ENCODE results near the gene FSD1L. TPM values are rescaled to one million over a fixed set of nuclear protein-coding genes. Genes with fewer than 3 reads are reported as not detected.
A peak's percentile ranks its signal among the peaks of the same experiment; 100 is the strongest.
"Not testable (repeated sequence)": the region's sequence is repeated elsewhere in the genome, so short reads cannot be mapped to it uniquely, and the experiment has no call there.

Gene FSD1L
- total RNA-seq, 3 donors from 2014 or later = 1.4 to 2.1 (median 1.7) TPM

DNA sequence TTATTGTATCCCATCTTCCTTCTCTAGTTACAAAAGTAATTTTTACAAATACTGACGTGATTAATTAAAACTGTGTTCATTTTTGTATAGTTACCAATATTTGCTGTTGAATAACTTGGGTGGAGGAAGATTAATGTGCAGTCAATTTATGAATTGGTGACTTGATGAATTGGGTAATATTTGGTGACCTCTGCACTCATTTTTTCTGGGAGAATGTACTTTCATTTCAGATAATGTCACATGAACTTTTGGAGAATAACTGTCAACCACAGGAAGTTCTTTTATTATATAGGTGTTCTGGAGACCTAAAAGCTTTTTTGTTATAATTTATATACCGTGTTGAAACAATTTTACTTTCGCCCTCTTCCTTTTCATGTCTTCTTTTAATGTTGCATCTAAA, 83.7 kb downstream of the FSD1L start:
- H3K4me3 Mint-ChIP-seq = no peak overlapping the region
- ATAC-seq = no peak
- H3K4me1 Mint-ChIP-seq (ENCODE audit: low read depth) = peaks cover 5% of the 10 kb centered on the region
- H3K9me3 Mint-ChIP-seq = peaks cover 14% of the 10 kb centered on the region
- no peak for DNase-seq
- peaks cover 5% of the 10 kb centered on the region for H3K36me3 Mint-ChIP-seq (ENCODE audit: insufficient read depth)
- H3K27me3 Mint-ChIP-seq (ENCODE audit: low read depth) = no peaks in the 10 kb centered on the region

DNA sequence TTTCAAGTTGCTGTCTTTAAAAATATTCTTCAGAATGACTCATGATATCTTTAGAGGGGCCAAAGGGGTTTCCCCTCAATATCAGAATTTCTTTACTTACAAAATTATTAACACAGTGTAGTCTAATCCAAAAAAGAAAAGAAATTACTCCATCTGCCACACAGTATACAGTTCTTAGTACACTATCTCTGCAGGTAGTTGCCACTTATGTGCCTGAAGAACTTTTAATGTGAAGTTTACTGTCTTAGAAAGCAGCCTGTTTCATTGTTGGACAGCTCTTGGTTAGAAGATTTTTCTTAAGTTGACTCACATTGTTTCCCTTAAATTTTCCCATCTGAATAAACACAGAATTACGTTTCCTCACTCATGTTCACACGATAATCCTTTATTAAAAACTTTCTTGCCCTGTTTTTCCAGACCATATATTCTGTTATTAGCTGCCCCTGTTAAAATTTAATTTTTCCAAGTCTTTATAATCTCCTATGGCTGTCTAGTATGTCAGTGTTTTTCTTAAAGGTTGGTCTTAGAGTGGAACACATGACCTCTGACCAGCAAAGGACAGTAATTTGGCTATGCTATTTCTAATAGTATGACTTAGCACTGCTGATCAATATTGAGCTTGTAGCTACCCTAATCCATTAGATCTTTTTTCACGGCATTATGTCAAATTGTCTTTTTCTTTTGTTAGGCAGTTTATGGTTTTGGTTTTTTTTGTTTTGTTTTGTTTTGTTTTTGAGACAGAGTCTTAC, 88.3 kb downstream of the FSD1L start:
- Mint-ChIP-seq H3K4me3 (no peak overlapping the region), H3K36me3 (ENCODE audit: insufficient read depth) (peaks cover 3% of the 10 kb centered on the region), H3K27me3 (ENCODE audit: low read depth) (no peaks in the 10 kb centered on the region), H3K9me3 (no peaks in the 10 kb centered on the region), H3K4me1 (ENCODE audit: low read depth) (peaks cover 5% of the 10 kb centered on the region)
- DNase-seq = no peak
- peak in 1 of 2 donors; percentile 30 for ATAC-seq

DNA sequence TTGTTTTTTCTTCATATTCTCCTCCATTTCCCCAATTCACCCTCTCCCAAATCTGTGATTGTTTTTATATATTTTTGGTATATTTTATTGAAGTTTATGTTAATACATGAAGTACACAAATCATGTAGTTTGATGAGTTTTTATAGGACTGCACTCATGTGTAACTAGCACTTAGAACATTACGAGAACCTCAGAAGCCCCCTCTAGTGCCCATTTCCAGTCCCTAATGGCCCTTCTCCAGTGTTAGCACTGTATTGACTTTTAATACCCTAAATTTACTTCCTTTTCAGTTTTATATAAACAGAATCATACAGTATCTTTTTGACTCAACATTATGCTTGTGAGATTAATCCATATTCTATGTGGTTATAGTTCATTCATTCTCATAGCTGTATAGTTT, 91.6 kb downstream of the FSD1L start:
- Mint-ChIP-seq H3K4me1 (ENCODE audit: low read depth) (peaks cover 5% of the 10 kb centered on the region), H3K36me3 (ENCODE audit: insufficient read depth) (peaks cover 3% of the 10 kb centered on the region), H3K4me3 (no peak overlapping the region), H3K27me3 (ENCODE audit: low read depth) (no peaks in the 10 kb centered on the region), H3K9me3 (no peaks in the 10 kb centered on the region)
- DNase-seq (no peak), ATAC-seq (no peak)

DNA sequence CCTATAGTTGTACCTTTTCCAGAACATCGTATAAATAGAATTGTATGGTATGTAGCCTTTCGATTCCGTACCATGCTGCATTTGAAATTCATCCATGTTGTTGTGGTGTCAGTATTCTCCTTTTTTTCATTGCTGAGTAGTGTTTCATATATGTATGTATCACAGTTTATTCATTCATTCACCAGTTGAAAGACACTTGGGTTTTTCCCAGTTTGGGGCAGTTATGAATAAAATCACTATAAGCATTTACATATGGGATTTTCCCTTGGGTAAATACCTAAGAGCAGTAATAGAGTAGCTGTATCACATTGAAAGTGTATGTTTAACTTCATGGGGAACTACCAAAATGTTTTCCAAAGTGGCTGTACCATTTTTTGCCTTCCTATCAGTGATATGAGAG, 94.0 kb downstream of the FSD1L start:
- peaks cover 3% of the 10 kb centered on the region for H3K4me1 Mint-ChIP-seq (ENCODE audit: low read depth)
- ATAC-seq = peak; percentile 98 to 99
- no peak for DNase-seq
- H3K9me3 Mint-ChIP-seq = no peaks in the 10 kb centered on the region
- no peak overlapping the region for H3K4me3 Mint-ChIP-seq
- H3K36me3 Mint-ChIP-seq (ENCODE audit: insufficient read depth) = no peaks in the 10 kb centered on the region
- H3K27me3 Mint-ChIP-seq (ENCODE audit: low read depth) = no peaks in the 10 kb centered on the region

DNA sequence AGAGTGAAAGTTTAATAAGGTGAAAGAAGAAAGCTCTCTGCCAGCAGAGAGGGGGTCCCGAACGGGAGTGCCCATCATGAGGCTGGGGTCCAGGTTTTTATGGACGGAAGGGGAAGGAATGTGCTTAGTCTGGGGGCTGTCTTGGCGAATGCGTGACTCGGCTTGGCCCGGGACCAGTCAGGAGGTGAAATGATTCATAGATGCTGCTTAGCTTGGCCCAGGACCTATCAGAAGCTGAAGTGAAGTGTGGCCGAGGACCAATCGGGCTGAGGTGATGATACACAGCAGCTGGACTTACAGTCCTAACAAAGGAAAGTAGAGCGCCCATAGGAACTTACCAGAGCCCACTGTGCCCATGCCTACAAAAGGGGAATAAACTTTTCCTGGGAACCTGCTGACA, 106.2 kb downstream of the FSD1L start:
- no peaks in the 10 kb centered on the region for H3K9me3 Mint-ChIP-seq
- H3K4me1 Mint-ChIP-seq (ENCODE audit: low read depth) = peaks cover 10% of the 10 kb centered on the region
- ATAC-seq = no peak
- H3K4me3 Mint-ChIP-seq = no peak overlapping the region
- H3K27me3 Mint-ChIP-seq (ENCODE audit: low read depth) = no peaks in the 10 kb centered on the region
- no peak for DNase-seq
- H3K36me3 Mint-ChIP-seq (ENCODE audit: insufficient read depth) = peaks cover 5% of the 10 kb centered on the region

DNA sequence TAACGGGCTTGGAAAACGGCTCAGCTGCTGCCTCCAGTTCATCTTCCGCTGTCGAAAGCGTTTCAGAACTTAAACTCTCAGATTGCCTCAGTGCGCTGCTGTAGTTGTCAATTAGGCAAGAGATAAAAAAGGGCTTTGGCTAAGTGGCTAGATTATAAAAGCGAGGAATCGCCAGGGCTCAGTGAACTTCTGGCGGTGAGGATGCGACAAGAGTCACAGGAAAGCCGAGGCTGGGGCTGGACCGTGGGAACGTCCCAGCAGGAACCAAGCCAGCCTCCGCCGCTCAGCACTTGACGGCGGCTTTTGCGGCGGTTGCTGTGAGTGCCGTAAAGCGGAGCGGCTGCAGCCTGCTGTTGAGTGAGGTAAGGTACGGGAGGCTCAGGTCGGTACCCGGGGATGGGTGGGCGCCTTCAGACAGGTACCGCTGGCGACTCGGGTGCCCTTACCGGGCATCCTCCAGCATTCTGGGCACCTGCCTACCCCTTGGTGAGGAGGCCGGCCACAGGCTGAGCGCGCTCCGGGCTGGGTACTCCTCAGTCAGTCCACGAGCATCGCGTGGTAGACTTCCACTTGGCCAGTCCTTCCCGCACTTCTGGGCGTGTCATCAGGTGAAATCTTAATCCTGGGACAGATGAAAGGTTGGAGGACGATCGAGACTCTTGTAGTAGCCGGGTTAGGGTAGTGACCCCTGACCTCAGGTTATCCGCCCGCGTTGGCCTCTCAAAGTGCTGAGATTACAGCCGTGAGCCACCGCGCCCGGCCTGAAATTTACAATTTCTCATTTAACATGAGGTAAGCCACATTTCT, 110.2 kb downstream of the FSD1L start, which contains the start of gene FKTN:
FKTN (plus strand) TSS at position 328 of the 807 bp plus-strand sequence. CDS start 16,902 bp downstream, outside the sequence.
- ATAC-seq (peak; percentile 98 to 99), DNase-seq (peak; percentile 70)
- Mint-ChIP-seq H3K4me3 (peak within 1 kb of the TSS; percentile 94), H3K36me3 (ENCODE audit: insufficient read depth) (peaks cover 20% of the 10 kb centered on the region), H3K27me3 (ENCODE audit: low read depth) (no peaks in the 10 kb centered on the region), H3K4me1 (ENCODE audit: low read depth) (peaks cover 15% of the 10 kb centered on the region), H3K9me3 (no peaks in the 10 kb centered on the region)

DNA sequence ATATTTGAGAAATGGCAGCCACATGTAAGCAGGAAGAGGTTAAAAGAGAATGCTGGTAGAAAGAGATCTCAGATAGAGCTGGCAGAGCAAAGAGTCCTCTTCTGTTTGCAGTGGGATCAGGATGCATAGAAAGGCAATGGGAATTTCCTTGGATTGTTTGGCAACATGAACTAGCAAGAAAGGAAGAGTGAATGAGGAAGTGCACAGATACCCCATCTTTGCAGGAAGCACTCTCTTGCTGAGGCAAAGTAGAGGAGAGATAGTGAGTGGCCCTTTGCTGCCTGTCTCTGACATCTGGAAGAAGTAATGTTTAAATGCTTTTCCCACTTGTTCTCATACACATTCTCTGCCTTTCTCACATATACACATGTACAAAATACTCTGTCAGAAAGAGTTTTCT, 124.6 kb downstream of the FSD1L start:
- Mint-ChIP-seq H3K4me1 (ENCODE audit: low read depth) (no peaks in the 10 kb centered on the region), H3K9me3 (peaks cover 23% of the 10 kb centered on the region), H3K36me3 (ENCODE audit: insufficient read depth) (peaks cover 35% of the 10 kb centered on the region), H3K27me3 (ENCODE audit: low read depth) (no peaks in the 10 kb centered on the region), H3K4me3 (no peak overlapping the region)
- no peak for ATAC-seq
- no peak for DNase-seq

DNA sequence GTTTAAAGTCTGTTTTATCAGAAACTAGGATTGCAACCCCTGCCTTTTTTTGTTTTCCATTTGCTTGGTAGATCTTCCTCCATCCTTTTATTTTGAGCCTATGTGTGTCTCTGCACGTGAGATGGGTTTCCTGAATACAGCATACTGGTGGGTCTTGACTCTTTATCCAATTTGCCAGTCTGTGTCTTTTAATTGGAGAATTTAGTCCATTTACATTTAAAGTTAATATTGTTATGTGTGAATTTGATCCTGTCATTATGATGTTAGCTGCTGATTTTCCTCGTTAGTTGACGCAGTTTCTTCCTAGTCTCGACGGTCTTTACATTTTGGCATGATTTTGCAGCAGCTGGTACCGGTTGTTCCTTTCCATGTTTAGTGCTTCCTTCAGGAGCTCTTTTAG, 132.1 kb downstream of the FSD1L start:
- not testable (repeated sequence) for ATAC-seq; H3K4me1 Mint-ChIP-seq (ENCODE audit: low read depth); H3K27me3 Mint-ChIP-seq (ENCODE audit: low read depth); H3K9me3 Mint-ChIP-seq; DNase-seq; H3K4me3 Mint-ChIP-seq
- H3K36me3 Mint-ChIP-seq (ENCODE audit: insufficient read depth) = peaks cover 23% of the 10 kb centered on the region

DNA sequence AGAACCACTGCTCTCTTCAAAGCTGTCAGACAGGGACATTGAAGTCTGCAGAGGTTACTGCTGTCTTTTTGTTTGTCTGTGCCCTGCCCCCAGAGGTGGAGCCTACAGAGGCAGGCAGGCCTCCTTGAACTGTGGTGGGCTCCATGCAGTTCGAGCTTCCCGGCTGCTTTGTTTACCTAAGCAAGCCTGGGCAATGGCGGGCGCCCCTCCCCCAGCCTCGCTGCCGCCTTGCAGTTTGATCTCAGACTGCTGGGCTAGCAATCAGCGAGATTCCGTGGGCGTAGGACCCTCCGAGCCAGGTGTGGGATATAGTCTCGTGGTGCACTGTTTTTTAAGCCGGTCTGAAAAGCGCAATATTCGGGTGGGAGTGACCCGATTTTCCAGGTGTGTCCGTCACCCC, 133.7 kb downstream of the FSD1L start:
- ATAC-seq; H3K4me1 Mint-ChIP-seq (ENCODE audit: low read depth); H3K4me3 Mint-ChIP-seq; H3K27me3 Mint-ChIP-seq (ENCODE audit: low read depth); DNase-seq; H3K9me3 Mint-ChIP-seq: not testable (repeated sequence)
- peaks cover 14% of the 10 kb centered on the region for H3K36me3 Mint-ChIP-seq (ENCODE audit: insufficient read depth)

DNA sequence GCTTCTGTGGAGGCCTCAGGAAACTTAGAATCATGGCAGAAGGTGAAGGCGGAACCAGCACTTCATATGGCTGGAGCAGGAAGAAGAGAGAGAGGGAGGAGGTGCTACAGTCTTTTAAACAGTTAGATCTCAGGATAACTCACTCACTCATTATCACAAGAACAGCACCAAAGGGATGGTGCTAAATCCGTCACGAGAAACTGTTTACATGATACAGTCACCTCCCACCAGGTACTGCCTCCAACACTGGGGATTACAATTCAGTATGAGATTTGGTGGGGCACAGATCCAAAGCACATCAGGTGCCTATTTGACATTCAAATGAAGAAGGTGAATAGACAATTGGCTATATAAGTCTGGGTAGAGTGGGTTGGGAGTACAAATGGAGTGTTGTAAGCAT, 145.3 kb downstream of the FSD1L start:
- Mint-ChIP-seq H3K27me3 (ENCODE audit: low read depth) (no peaks in the 10 kb centered on the region), H3K36me3 (ENCODE audit: insufficient read depth) (peaks cover 13% of the 10 kb centered on the region), H3K4me1 (ENCODE audit: low read depth) (no peaks in the 10 kb centered on the region), H3K4me3 (no peak overlapping the region), H3K9me3 (peaks cover 21% of the 10 kb centered on the region)
- ATAC-seq = no peak
- no peak for DNase-seq

Other genes starting within 250 kb of the FSD1L start
- gene SLC44A1, start 203.4 kb upstream of the FSD1L start, total RNA-seq = 1 to 10 TPM; 4.0 to 5.4 (median 4.1) TPM
- 10 to 100 TPM; 12.3 to 16.7 (median 16.6) TPM for gene FKTN, start 110.1 kb downstream of the FSD1L start, total RNA-seq
- gene TAL2, start 214.4 kb downstream of the FSD1L start, total RNA-seq = under 1 TPM in 2 of 3 donors, not detected in 1; 0.38 to 0.54 TPM
- gene TMEM38B, start 246.5 kb downstream of the FSD1L start, total RNA-seq = 10 to 100 TPM; 22.2 to 25.7 (median 22.7) TPM